Neutrophil (primary cell): Measurements from ENCODE around the gene WDR86.
A peak's percentile ranks its signal among the peaks of the same experiment; 100 is the strongest.

Source experiments
- H3K27ac ChIP-seq: fragments of 200-600 bp; sonication (generic); 2 replicates; pipeline ENCODE4 v1.5.1; 2016; ENCODE audit warnings: mild to moderate bottlenecking, moderate library complexity
- H3K27me3 ChIP-seq: fragments of 200-600 bp; sonication (generic); 2 replicates; pipeline ENCODE4 v1.6.0; 2016; ENCODE audit warnings: mild to moderate bottlenecking
- H3K36me3 ChIP-seq: fragments of 200-600 bp; sonication (generic); 2 replicates; pipeline ENCODE4 v1.5.1; 2017
- H3K4me1 ChIP-seq, 2 experiments: fragments of 200-600 bp in 1 of 2; sonication (generic) in 1 of 2; 1 replicate in 1 of 2; 2 replicates in 1 of 2; pipeline versions ENCODE4 v1.5.1 to v1.6.1; 2013 to 2016; ENCODE audit warnings: low read depth in 1 of 2, low read length in 1 of 2, mild to moderate bottlenecking in 1 of 2, moderate library complexity in 1 of 2; ENCODE audit not compliant: control insufficient read depth in 1 of 2, insufficient read depth in 1 of 2
- H3K4me3 ChIP-seq, 2 experiments: fragments of 200-600 bp in 1 of 2; sonication (generic) in 1 of 2; 1 replicate in 1 of 2; 2 replicates in 1 of 2; pipeline ENCODE4 v1.5.1; 2013 to 2016; ENCODE audit warnings: low read depth in 1 of 2, low read length in 1 of 2, mild to moderate bottlenecking in 1 of 2, moderate library complexity in 1 of 2
- H3K9me3 ChIP-seq: fragments of 200-600 bp; sonication (generic); 2 replicates; pipeline ENCODE4 v1.5.1; 2016
- CTCF ChIP-seq: fragments of 200-600 bp; sonication (generic); IDR thresholded peaks from 2 replicates; pipeline ENCODE4 v1.5.1; 2016; ENCODE audit warnings: antibody characterized with exemption

Gene WDR86

GRCh38 chr7:151346470-151346769 is 63.4 kb downstream of the WDR86 start:
- peaks cover 43% of the 10 kb centered on the region for H3K36me3 ChIP-seq
- no peak overlapping the region for H3K4me3 ChIP-seq
- H3K27ac ChIP-seq: no peak overlapping the region
- H3K9me3 ChIP-seq: no peaks in the 10 kb centered on the region
- no peaks in the 10 kb centered on the region for H3K27me3 ChIP-seq
- H3K4me1 ChIP-seq: peaks cover 35 to 42% of the 10 kb centered on the region in 2 experiments
- TF ChIP-seq CTCF: no peak

DNA sequence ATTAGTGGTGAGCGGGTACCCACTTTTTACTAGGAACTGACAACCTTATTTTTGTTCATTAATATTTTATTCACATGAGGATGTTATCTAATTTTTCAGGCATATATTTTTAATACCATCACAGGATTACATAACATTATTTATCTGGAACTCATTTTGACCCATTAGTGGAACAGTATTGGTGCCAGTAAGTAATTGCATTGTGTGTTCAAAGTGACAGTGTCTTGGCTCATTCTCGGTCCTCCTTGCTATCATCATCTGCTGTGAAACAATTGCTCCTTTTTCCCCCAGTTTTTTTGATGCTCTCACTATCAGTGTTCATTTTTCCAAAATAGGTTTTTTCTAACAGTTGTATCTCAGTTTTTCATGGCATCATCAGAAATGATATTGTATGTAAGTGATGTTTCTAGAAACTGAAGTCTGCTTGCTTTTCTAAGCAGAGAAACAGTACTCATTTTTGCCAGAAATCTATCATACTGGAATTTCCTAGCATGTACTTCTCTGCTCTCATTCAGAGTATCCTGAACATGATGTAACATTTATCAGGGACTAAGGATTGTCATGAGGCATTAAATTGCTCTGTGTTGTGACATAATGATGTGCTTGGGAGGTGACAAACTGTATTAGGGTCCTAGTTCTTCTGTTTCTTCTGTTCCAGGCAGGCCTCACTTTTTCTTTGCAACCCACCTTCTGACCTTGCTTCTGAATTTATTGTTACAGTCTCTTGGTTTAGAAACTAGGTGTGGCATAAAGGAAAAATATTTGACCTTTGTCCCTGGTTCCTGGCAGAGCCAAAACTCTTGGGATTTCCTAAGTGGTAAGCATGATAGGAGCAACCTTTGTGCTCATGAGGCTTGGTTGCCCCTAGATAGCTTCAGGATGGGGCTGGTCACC is 64.0 kb downstream of the WDR86 start:
- H3K27ac ChIP-seq: peak overlapping the region; percentile 18
- no peaks in the 10 kb centered on the region for H3K9me3 ChIP-seq
- no peak overlapping the region for H3K4me3 ChIP-seq
- H3K36me3 ChIP-seq: peaks cover 37% of the 10 kb centered on the region
- peaks cover 29 to 42% of the 10 kb centered on the region in 2 experiments for H3K4me1 ChIP-seq
- H3K27me3 ChIP-seq: no peaks in the 10 kb centered on the region
- no peak for TF ChIP-seq CTCF

DNA sequence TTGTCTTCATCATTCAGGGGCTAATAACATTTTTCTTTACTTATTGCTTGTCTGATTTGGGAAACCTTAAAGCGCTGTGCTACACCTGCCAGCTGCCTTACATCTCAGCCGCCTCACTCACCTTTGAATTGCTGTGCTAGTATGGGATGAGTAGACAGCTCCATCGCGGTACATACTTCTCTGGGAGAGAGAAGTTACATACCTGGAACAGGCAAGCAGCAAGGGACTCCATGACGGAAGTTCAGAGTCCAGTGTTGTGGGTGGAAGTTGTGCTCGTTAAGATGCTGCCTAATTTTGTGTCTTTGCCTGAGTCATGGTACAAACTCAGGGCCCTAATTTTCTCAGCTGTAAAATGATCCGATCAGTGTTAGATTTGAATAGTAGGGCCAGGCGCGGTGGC is 66.3 kb downstream of the WDR86 start:
- Histone ChIP-seq H3K27me3 (no peaks in the 10 kb centered on the region), H3K27ac (no peak overlapping the region), H3K9me3 (no peaks in the 10 kb centered on the region), H3K4me1 (peaks cover 26 to 42% of the 10 kb centered on the region in 2 experiments), H3K36me3 (peaks cover 28% of the 10 kb centered on the region), H3K4me3 (no peak overlapping the region)
- TF ChIP-seq CTCF: no peak

GRCh38 chr7:151342811-151343210 is 67.0 kb downstream of the WDR86 start:
- H3K27me3 ChIP-seq: no peaks in the 10 kb centered on the region
- peak overlapping the region; percentile 85 to 86 for H3K4me3 ChIP-seq
- TF ChIP-seq CTCF: no peak
- H3K27ac ChIP-seq: peak overlapping the region; percentile 96
- H3K9me3 ChIP-seq: no peaks in the 10 kb centered on the region
- H3K4me1 ChIP-seq: peaks cover 26 to 42% of the 10 kb centered on the region in 2 experiments
- H3K36me3 ChIP-seq: peaks cover 27% of the 10 kb centered on the region

GRCh38 chr7:151342102-151342646 is 67.7 kb downstream of the WDR86 start:
- TF ChIP-seq CTCF: no peak
- H3K27ac ChIP-seq: peak overlapping the region; percentile 96

More at GRCh38 chr7:151342102-151342646, 67.7 kb downstream of the WDR86 start:
- Histone ChIP-seq H3K9me3 (no peaks in the 10 kb centered on the region), H3K4me1 (peaks cover 26 to 42% of the 10 kb centered on the region in 2 experiments), H3K4me3 (peak overlapping the region; percentile 85 to 86), H3K27me3 (no peaks in the 10 kb centered on the region), H3K36me3 (peaks cover 23% of the 10 kb centered on the region)
